OCI-LY3 (cell line): Measurements from ENCODE around the gene OXTR.

Experiments used
- H2AFZ ChIP-seq: fragments of 200-600, 300-600 bp; shearing (Covaris generic); 2 replicates; pipeline ENCODE4 v1.6.0; 2014; ENCODE audit warnings: antibody characterized with exemption, low read depth, low read length
- H3K27ac ChIP-seq: fragments of 200-600, 300-600 bp; sonication (generic); 2 replicates; pipeline ENCODE4 v1.5.1; 2014; ENCODE audit warnings: mild to moderate bottlenecking, low read length, moderate library complexity, mixed read lengths
- H3K27me3 ChIP-seq: fragments of 200-600, 300-600 bp; sonication (generic); 2 replicates; pipeline ENCODE4 v1.6.1; 2014; ENCODE audit warnings: low read depth, low read length, mixed read lengths
- H3K36me3 ChIP-seq: fragments of 200-600, 300-600 bp; sonication (generic); replicated peaks from 2 replicates; pipeline ENCODE3; 2014; ENCODE audit warnings: low read depth, low read length, mixed read lengths
- H3K4me1 ChIP-seq: fragments of 300-600, 200-600 bp; sonication (generic); 2 replicates; pipeline ENCODE4 v1.6.1; 2014; ENCODE audit warnings: low read length, mixed read lengths
- H3K4me2 ChIP-seq: fragments of 200-600, 300-600 bp; sonication (generic); 2 replicates; pipeline ENCODE4 v1.6.1; 2014; ENCODE audit warnings: low read length, mixed read lengths
- H3K4me3 ChIP-seq: fragments of 300-600, 200-600 bp; sonication (generic); 2 replicates; pipeline ENCODE4 v1.5.1; 2014; ENCODE audit warnings: antibody characterized with exemption, mild to moderate bottlenecking, low read length, moderate library complexity
- H3K79me2 ChIP-seq: fragments of 300-600, 200-600 bp; shearing (Covaris generic); 2 replicates; pipeline ENCODE4 v1.6.1; 2014; ENCODE audit warnings: mild to moderate bottlenecking, low read length, mixed read lengths
- H3K9ac ChIP-seq: fragments of 300-600, 200-600 bp; shearing (Covaris generic); 2 replicates; pipeline ENCODE4 v1.6.0; 2014; ENCODE audit warnings: mild to moderate bottlenecking, low read length, moderate library complexity
- H3K9me3 ChIP-seq: fragments of 200-600, 300-600 bp; shearing (Covaris generic); 2 replicates; pipeline ENCODE4 v1.6.1; 2014; ENCODE audit warnings: low read length, mixed read lengths; ENCODE audit not compliant: insufficient read depth
- H4K20me1 ChIP-seq: fragments of 200-600, 300-600 bp; sonication (generic); 2 replicates; pipeline ENCODE4 v1.6.1; 2016; ENCODE audit warnings: low read length, mixed read lengths; ENCODE audit not compliant: insufficient read depth
- CTCF ChIP-seq: fragments of 200-600, 300-600 bp; sonication (generic); IDR thresholded peaks from 2 replicates; pipeline ENCODE4 v1.5.1; 2014; ENCODE audit warnings: antibody characterized with exemption, low read length, low read depth
- EZH2phosphoT487 ChIP-seq: fragments of 200-600 bp; shearing (Covaris generic); IDR thresholded peaks from 2 replicates; pipeline ENCODE4 v1.6.1; 2018; ENCODE audit warnings: antibody characterized with exemption, mixed run types, low read depth

Gene OXTR

GRCh38 chr3:8712908-8713255, 56.5 kb downstream of the OXTR start:
- H3K9ac ChIP-seq, result no peak overlapping the region
- peak overlapping the region; percentile 47; the same call in 1 of the 2 replicates for H2AFZ ChIP-seq
- no peak overlapping the region for H3K27ac ChIP-seq
- H4K20me1 ChIP-seq, result no peaks in the 10 kb centered on the region
- no peak for TF ChIP-seq CTCF
- TF ChIP-seq EZH2phosphoT487, result no peak
- no peaks in the 10 kb centered on the region for H3K36me3 ChIP-seq
- H3K79me2 ChIP-seq, result no peaks in the 10 kb centered on the region
- no peaks in the 10 kb centered on the region for H3K27me3 ChIP-seq
- H3K4me1 ChIP-seq, result peaks cover 7% of the 10 kb centered on the region; the same call in 1 of the 2 replicates
- H3K4me2 ChIP-seq, result no peak overlapping the region
- no peak overlapping the region for H3K4me3 ChIP-seq
- H3K9me3 ChIP-seq, result no peaks in the 10 kb centered on the region

- no peak overlapping the region for H3K4me2 ChIP-seq
- peaks cover 7% of the 10 kb centered on the region; the same call in 1 of the 2 replicates for H3K4me1 ChIP-seq
- TF ChIP-seq EZH2phosphoT487 (no peak), CTCF (no peak)
- no peak overlapping the region for H3K4me3 ChIP-seq
- H3K79me2 ChIP-seq, result no peaks in the 10 kb centered on the region
- H3K27ac ChIP-seq, result no peak overlapping the region
- H3K9me3 ChIP-seq, result no peaks in the 10 kb centered on the region
- H3K27me3 ChIP-seq, result no peaks in the 10 kb centered on the region
- H2AFZ ChIP-seq, result no peak overlapping the region; the same call in 1 of the 2 replicates
- no peaks in the 10 kb centered on the region for H3K36me3 ChIP-seq
- no peak overlapping the region for H3K9ac ChIP-seq
- no peaks in the 10 kb centered on the region for H4K20me1 ChIP-seq
These were observed 57.1 kb downstream of the OXTR start for GRCh38 chr3:8712045-8712907.

- Histone ChIP-seq H2AFZ (no peak overlapping the region), H3K79me2 (no peaks in the 10 kb centered on the region), H3K4me3 (no peak overlapping the region), H4K20me1 (no peaks in the 10 kb centered on the region), H3K9ac (no peak overlapping the region), H3K4me2 (no peak overlapping the region), H3K4me1 (peaks cover 7% of the 10 kb centered on the region; the same call in 1 of the 2 replicates), H3K27ac (no peak overlapping the region), H3K27me3 (no peaks in the 10 kb centered on the region), H3K9me3 (peaks cover 7% of the 10 kb centered on the region), H3K36me3 (peaks cover 6% of the 10 kb centered on the region)
- TF ChIP-seq EZH2phosphoT487, result no peak
- TF ChIP-seq CTCF, result no peak
These were observed 59.5 kb downstream of the OXTR start for GRCh38 chr3:8709801-8710507.

- Histone ChIP-seq H3K9ac (no peak overlapping the region), H3K36me3 (peaks cover 6% of the 10 kb centered on the region), H3K9me3 (peaks cover 7% of the 10 kb centered on the region), H3K4me3 (no peak overlapping the region), H3K27ac (no peak overlapping the region), H4K20me1 (no peaks in the 10 kb centered on the region), H3K27me3 (no peaks in the 10 kb centered on the region), H3K4me1 (peaks cover 7% of the 10 kb centered on the region; the same call in 1 of the 2 replicates), H3K4me2 (no peak overlapping the region), H3K79me2 (no peaks in the 10 kb centered on the region), H2AFZ (no peak overlapping the region)
- no peak for TF ChIP-seq CTCF
- TF ChIP-seq EZH2phosphoT487, result no peak
These were observed 60.1 kb downstream of the OXTR start for GRCh38 chr3:8709287-8709686.
